Measurements from ENCODE around the gene KITLG. TPM values are rescaled to one million over a fixed set of nuclear protein-coding genes. Genes with fewer than 3 reads are reported as not detected.

Gene KITLG
- total RNA-seq, 1 donor from 2014 or later = 32.1 TPM

- peak; percentile 9 for ATAC-seq
- intact Hi-C loops (cut with DNase I) = no loop called here
- DNase-seq (ENCODE audit: low spot score) = no peak
Observed at GRCh38 chr12:88578276-88579160, 1.8 kb downstream of the KITLG start.

DNA sequence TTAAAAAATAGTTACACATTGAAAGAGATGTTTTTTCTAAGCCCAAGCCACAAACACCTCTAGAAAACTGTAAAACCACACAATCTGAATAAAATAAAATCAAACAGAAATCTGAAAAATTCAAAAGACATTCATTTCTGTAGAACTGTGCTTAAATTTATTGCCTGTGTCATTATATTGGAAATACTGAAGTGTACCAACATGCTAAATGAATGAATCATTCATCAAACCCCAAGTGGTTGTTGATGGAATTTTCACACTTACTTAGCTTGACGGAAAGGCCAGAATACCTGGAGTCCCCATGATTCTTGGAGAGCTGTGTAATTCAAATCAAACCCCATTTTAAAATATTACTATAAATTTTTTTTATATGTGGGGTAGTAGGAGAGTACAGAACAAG lies 2.7 kb downstream of the KITLG start:
- ATAC-seq (no peak), DNase-seq (ENCODE audit: low spot score) (no peak)
- intact Hi-C loops (cut with DNase I) = no loop called here

DNA sequence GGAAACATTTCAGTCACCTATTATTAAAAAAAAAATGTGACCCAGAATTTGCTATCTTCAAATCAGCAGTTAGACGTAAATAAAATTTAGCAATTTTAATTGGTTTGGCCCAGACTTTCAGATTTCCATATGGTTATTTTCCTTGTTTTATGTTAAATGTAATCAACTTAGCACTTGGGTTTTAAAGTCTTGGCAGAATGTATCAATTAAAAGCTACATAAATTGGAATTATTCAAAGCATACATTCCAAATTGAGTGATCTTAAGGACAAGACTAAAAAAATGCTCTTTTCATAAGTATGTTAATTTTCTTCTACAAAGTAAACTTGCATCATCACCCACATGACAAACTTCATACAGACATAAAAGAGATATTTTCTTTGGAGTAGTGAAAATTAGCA lies 3.4 kb downstream of the KITLG start:
- DNase-seq (ENCODE audit: low spot score) (no peak), ATAC-seq (no peak)
- intact Hi-C loops (cut with DNase I) = no loop called here

- intact Hi-C loops (cut with DNase I) = no loop called here
- DNase-seq (ENCODE audit: low spot score) = no peak
Observed at GRCh38 chr12:88575361-88575970, 4.8 kb downstream of the KITLG start.

DNA sequence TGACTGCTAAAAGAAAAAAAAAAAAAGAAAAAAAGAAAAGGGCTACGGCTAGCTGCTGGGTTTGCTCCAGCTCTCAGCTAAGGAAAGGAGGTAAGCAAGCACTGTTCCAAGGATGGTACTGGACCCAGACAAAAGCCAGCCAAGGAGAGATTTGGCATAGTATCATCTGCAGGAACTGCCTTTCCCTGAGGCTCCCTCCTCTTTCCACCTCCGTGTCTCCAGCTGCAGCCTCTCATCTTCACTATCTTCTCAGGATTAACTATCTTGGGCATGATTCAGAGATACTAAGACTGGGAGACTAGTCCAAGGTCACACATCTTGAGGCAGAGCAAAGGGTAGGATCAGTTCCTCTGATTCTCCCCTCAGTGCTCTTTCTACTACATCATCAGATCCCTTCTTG lies 6.0 kb downstream of the KITLG start:
- no peak for ATAC-seq
- intact Hi-C loops (cut with DNase I) = no loop called here
- no peak for DNase-seq (ENCODE audit: low spot score)

More at GRCh38 chr12:88575361-88575970, 4.8 kb downstream of the KITLG start:
- no peak for ATAC-seq

DNA sequence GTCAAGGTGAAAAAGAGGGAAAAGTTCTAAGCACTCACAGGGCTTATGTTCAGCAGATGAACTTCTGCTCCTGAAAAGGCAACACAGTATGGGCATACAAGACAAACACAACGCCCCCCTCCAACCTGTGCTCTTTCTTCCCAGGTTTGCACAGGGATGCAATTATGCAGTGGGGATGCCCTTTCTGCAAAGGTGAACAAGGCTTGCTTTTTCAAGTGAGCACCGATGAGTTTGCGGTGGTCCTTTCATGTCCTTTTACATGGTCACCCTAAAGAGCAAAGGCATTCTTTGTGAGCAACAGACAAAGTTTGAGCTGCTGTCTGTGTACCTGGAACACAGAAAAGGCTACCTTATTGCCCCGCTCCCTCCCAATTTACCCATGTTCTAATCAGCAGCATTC lies 6.7 kb downstream of the KITLG start:
- intact Hi-C loops (cut with DNase I) = no loop called here
- no peak for ATAC-seq
- no peak for DNase-seq (ENCODE audit: low spot score)

GRCh38 chr12:88572781-88573549 lies 7.3 kb downstream of the KITLG start:
- intact Hi-C loops (cut with DNase I) = no loop called here
- DNase-seq (ENCODE audit: low spot score) (no peak), ATAC-seq (no peak)

DNA sequence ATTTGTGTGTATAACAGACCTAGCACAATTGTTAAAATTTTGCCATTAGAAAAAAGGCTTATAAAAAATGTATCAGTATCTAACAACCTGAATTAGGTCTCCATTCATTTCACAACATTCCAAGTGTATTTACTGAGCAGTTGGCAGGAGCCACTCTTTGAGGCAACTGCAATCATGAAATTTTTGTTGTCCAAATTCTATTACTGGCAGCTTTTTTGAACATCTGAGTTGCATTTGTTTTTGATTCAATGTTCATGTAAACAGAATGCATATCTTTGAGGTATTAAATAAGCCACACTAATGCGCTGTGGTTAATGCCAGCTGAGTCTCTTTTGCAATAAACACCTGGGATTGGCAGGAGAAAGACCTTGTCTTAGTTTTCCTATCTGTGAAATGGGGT lies 8.7 kb downstream of the KITLG start:
- ATAC-seq = no peak
- intact Hi-C loops (cut with DNase I) = no loop called here
- no peak for DNase-seq (ENCODE audit: low spot score)

GRCh38 chr12:88570103-88570502 lies 10.2 kb downstream of the KITLG start:
- intact Hi-C loops (cut with DNase I) = no loop called here
- DNase-seq (ENCODE audit: low spot score) (no peak), ATAC-seq (no peak)

GRCh38 chr12:88566430-88566829 lies 13.8 kb downstream of the KITLG start:
- no peak for ATAC-seq
- DNase-seq (ENCODE audit: low spot score) = no peak
- intact Hi-C loops (cut with DNase I) = no loop called here

- DNase-seq (ENCODE audit: low spot score) = no peak
- ATAC-seq = no peak
- intact Hi-C loops (cut with DNase I) = no loop called here
Observed at GRCh38 chr12:88562846-88563582, 17.3 kb downstream of the KITLG start.

GRCh38 chr12:88562151-88562550 lies 18.1 kb downstream of the KITLG start:
- ATAC-seq (no peak), DNase-seq (ENCODE audit: low spot score) (no peak)
- intact Hi-C loops (cut with DNase I) = no loop called here

GRCh38 chr12:88559772-88560171 lies 20.5 kb downstream of the KITLG start:
- no peak for DNase-seq (ENCODE audit: low spot score)
- ATAC-seq = no peak
- intact Hi-C loops (cut with DNase I) = no loop called here

- ATAC-seq (no peak), DNase-seq (ENCODE audit: low spot score) (no peak)
- intact Hi-C loops (cut with DNase I) = no loop called here
Observed at GRCh38 chr12:88559199-88559598, 21.1 kb downstream of the KITLG start.

DNA sequence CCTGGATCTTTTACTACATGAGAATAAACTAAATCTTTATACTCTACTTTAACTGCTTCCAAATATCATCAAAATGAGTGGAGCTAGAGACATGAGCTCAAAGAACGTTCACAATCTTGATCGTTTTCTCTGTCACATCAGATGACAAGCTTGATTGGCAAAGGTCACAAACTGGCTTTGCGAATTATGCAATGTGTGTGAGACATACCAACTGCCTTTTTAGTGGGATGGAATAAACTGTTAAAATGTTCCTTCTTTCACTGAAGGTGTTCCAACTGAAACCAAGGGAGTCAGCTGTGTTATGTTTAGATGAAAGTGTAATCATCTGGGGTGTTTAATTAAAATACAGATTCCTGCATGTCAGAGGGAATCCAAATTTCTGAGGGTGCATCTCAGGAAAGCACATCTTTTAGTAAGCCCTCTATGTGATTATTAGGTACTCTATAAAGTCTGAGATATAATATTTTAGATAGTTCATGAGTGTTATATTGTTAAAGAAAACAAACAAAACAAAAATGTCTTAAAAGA lies 21.9 kb downstream of the KITLG start:
- ATAC-seq = no peak
- intact Hi-C loops (cut with DNase I) = no loop called here
- no peak for DNase-seq (ENCODE audit: low spot score)

- no peak for ATAC-seq
- intact Hi-C loops (cut with DNase I) = no loop called here
- no peak for DNase-seq (ENCODE audit: low spot score)
Observed at GRCh38 chr12:88556213-88556774, 24.0 kb downstream of the KITLG start.

DNA sequence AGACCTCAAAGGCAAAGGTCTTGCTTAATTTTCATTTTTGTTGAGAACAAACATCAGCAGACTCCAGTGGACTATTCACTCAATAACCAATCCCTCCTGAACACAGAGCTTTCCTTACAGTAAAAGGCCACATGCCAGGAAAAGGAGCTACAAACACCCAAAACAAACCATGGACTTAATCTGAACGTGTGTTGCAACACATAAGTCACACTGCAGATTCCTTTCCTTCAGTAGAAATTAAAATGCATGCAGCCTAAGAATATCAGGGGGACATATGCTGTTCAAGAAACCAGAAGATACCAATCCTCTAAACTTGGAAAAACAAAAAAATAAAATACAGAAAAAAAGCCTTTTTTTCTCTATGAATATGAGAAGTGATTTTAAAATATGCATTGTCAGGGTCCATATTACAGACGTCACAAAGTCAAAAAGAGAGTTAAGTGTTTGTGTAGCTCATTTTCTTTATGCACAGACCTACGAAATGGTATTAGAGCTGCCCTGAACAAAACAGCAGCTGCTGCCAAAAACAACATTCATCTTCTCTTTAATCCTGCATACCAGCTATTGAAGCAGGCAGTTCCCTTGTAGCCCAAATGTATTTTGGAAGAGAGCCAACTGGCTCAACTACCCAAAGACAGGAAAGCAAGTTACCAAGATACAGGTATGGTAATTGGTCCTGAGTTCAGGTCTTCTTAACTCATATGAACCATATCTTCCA lies 26.2 kb downstream of the KITLG start:
- intact Hi-C loops (cut with DNase I) = no loop called here
- ATAC-seq (peak; percentile 92), DNase-seq (ENCODE audit: low spot score) (no peak)

DNA sequence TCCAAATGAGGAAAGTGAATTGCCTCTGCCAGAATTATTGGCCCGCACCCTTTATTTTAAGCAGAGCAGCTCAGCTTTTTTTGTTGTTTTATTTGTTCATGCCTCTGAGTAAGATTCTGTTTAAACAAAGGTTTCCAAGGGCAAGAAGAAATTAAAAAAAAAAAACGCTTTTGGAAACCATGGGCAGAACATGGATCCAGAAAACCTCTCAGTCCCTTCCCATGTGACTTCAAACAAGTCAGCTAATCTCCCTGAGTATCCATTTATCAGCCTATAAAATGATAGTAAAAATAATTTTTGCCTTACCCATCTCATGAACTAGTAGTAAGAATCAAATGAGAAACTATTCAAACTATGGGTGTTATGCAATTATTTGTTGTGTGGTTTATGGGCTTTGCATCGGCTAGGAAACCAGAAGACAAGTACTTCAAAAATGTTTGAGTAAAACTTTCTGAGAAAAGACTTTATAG lies 27.6 kb downstream of the KITLG start:
- intact Hi-C loops (cut with DNase I) = no loop called here
- no peak for DNase-seq (ENCODE audit: low spot score)
- ATAC-seq = peak; percentile 40

Data from sciatic nerve (tissue), 2 donors.